Right ventricle myocardium superior (tissue), 1 donor: ENCODE results near the gene S100Z. TPM values are rescaled to one million over a fixed set of nuclear protein-coding genes. Genes with fewer than 3 reads are reported as not detected.
"Not testable (repeated sequence)": the region's sequence is repeated elsewhere in the genome, so short reads cannot be mapped to it uniquely, and the experiment has no call there.

ENCODE experiments used
- ATAC-seq: fragments of 200-7000 bp; cut with Tn5 transposase; one replicate; pipeline ENCODE4 v1.9.1; 2020; ENCODE audit warnings: mild to moderate bottlenecking; ENCODE audit not compliant: poor library complexity
- DNase-seq: peaks from one replicate; pipeline ENCODE4 v3.0.0-alpha.2; 2020
- intact Hi-C: fragments of 100-400 bp; cut with DNase I; formaldehyde crosslinking; loops from one replicate; pipeline ENCODE4 v1.11.2; 2022
- long read RNA-seq: library from polyadenylated mRNA; unstranded; transcript quantifications from one replicate; pipeline ENCODE4 v2.0.0, GENCODE V29; 2021
- total RNA-seq: library from RNA; stranded (reverse); fragmentation: NEBNext Ultra II Directional; extraction: Animal tissue kit (Norgen Biotek cat#: 25700); gene quantifications from one replicate; pipeline ENCODE4 v1.2.1, GENCODE V29; 2021
- donor health status: DM: no; HTN: yes; CAD: no; lungs with severe emphysema.

S100Z gene
- not detected for total RNA-seq
- long read RNA-seq = 0 reads

DNA sequence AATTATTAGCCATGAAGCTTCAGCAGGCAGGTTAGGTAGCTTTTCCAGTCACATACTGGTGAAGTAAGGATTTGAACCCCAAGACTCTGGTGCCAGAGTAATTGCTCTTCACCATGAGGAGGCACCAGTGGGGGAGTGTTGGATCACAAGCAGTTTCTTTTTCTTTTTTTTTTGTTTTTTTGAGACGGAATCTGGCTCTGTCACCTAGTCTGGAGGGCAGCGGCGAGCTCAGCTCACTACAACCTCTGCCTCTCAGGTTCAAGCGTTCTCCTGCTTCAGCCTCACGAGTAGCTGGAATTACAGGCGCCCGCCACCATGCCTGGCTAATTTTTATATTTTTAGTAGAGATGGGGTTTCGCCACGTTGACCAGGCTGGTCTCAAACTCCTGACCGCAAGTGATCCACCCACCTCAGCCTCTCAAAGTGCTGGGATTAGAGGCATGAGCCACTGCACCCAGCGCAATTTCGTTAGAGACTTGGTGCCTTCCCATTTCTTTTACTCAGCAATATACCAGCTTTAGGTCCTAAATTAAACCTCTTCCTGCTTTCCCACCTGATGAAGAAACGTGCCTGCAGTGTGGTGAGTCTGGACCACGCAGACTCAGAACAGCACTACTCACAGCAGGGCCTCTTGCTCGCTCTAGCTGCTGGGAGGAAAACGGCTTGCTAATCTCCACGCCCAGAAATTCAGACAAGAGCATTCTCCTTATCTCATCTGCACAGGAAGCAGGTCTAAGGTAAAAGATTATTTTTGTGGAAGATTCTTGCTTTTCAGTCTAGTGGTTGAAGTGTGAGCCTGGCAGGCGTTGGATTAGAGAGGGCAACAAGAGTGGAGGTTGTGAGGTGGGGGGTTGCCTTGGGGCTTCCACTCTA lies at the start of gene S100Z:
TSS of gene S100Z (plus strand) at position 596 of the 873 bp plus-strand sequence. CDS start 25,346 bp downstream, outside the sequence.
- no peak for DNase-seq
- intact Hi-C loops = no loop called here
- no peak for ATAC-seq

- DNase-seq = no peak
- intact Hi-C loops = no loop called here
- ATAC-seq = no peak
These were observed 49.2 kb upstream of the S100Z start for GRCh38 chr5:76800579-76800978.

DNA sequence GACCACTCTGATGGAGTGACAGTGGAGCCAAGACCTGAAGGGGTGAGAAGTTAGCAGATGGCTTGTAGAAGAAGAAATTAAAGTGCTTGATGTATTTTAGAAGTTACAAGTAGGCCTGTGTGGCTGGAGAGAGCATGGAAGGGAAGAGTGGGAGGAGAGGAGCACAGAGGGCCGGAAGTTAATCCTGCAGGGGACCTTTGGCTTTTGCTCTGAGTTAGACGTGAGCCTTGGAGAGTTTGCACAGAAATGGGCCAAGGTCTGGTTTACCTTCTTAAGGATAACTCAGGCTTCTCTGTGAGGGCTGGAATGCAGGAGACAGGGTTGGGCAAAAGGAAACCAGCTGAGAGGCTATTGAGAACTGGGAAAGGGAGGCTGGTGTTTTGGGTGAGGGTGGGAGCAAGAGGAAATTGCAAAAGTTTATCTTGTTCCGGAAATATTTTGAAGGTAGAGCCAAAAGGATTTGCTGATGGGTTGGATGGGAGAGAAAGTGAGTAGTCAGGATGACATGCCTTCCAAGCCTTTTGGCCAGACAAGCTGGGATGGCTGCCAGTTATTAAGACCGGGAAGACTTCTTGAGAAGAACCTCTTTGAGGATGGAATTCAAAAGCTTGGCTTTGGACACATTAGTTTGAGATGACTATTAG lies 48.5 kb upstream of the S100Z start:
- ATAC-seq (peak; percentile 72), DNase-seq (peak; percentile 45)
- intact Hi-C loops = no loop called here

- ATAC-seq (no peak), DNase-seq (no peak)
- intact Hi-C loops = no loop called here
These were observed 48.0 kb upstream of the S100Z start for GRCh38 chr5:76801803-76802195.

- DNase-seq (no peak), ATAC-seq (no peak)
- intact Hi-C loops = no loop called here
These were observed 45.5 kb upstream of the S100Z start for GRCh38 chr5:76804266-76804665.

DNA sequence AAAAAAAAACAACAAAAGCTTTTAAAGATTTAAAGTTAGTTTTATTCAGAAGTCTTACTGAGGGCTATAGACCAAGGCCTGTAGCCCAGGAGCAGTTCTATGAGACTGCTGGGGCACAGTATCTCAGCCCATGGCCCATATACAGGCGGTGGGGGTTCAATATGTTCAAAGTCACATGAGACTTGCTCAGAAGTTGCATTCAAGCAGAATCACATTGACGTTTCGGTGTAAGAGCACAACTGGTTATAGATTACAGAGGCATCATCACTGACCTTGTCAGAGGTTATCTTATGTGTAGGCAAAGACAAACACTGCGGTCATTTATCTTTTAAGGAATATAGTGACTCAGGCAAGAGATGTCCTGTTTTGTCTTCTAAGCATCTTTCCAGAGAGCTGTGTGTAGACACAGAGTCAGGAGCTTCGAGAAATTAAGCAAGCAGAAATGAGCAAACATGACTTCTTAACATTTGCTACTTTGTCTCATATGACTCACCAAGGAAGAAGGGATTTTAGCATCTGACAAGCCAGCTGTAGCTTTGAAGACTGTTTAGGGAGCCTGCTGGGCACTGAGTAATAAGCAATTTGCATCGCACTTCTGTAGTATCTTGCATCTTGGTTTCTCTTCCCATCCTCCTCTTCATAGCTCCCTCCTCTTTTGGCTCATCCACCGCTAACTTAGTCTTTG lies 43.9 kb upstream of the S100Z start:
- no peak for DNase-seq
- intact Hi-C loops = no loop called here
- no peak for ATAC-seq

- intact Hi-C loops = no loop called here
- DNase-seq (no peak), ATAC-seq (no peak)
These were observed 42.5 kb upstream of the S100Z start for GRCh38 chr5:76807296-76807695.

DNA sequence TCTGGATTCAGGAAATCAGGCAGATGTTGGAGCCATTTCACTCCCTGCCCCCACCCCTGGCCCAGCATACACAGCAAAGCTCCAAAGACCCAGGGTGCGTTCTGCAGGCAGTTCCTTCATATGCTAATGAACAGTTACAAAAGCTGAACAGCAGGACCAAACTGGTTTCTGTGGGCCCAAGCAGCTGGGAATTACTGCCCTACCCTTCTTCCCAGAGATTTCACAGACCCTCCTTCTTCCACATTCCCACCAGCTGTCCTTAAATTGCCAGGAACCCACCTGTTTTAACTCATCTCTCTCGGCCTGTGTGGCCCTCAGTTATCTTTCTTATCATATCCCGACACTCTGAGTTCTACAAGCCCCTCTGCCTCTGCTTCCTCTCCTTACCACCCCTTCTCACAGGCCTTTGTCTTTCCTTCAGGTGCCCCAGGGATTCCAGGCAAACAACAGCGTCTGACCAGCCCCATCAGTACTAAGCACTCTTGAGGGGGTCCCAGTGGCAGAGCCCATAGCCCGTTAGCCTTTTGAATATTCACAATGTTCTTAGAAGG lies 41.6 kb upstream of the S100Z start:
- no peak for ATAC-seq
- peak; percentile 48 for DNase-seq
- intact Hi-C loops = no loop called here

DNA sequence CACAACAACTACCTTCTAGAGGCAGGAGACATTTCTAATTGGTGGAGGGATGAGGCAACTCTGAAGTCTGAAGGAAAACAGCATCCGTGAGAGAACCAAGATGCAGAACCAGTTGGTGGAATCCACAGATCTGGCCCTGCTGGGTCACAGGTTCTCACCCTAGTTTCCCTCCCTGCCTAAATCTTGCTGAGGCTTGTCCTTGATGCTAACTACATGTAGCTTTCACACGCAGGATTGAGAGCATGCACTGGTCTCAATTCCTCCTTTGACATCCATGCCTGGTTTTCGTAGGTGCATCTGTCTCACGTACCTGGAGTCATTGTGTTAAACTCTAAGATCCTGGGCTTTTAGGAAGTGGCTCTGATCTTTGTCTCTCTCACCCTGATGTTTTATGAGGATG lies 40.7 kb upstream of the S100Z start:
- intact Hi-C loops = no loop called here
- DNase-seq (no peak), ATAC-seq (no peak)

DNA sequence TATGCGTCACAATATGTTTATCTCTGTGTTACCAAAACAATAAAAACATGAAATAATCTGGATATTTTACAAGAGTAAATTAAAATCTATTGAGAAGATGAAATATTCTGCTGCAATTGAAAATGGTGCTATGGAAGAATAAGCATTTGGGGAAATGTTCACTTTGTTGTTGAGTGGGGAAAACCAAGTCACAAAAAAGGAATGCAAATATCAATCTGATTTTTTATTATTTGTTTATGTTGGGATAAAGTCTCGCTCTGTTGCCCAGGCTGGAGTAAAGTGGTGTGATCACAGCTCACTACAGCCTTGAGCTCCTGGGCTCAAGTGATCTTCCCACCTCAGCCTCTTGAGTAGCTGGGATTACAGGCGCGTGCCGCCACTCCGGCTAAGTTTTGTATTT lies 39.6 kb upstream of the S100Z start:
- no peak for ATAC-seq
- no peak for DNase-seq
- intact Hi-C loops = no loop called here

DNA sequence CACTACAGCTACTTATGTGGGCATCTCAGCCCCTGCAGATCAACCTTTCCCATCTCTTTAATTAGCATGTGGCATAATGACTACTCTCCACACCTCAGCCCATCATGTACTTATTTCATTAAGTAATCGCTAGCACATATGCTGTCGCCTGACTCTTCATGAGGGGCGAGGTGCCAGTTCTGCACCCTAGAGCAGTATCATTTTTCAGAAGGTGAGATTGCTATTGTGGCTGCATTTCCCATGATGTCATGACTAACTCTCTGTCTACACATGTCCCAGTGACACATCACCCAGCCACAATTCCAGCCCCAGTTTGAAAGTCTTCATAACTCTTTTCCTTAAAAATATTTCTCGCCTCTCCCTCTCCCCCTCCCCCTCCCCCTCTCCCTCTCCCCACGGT lies 38.6 kb upstream of the S100Z start:
- intact Hi-C loops = no loop called here
- no peak for DNase-seq
- ATAC-seq = no peak

DNA sequence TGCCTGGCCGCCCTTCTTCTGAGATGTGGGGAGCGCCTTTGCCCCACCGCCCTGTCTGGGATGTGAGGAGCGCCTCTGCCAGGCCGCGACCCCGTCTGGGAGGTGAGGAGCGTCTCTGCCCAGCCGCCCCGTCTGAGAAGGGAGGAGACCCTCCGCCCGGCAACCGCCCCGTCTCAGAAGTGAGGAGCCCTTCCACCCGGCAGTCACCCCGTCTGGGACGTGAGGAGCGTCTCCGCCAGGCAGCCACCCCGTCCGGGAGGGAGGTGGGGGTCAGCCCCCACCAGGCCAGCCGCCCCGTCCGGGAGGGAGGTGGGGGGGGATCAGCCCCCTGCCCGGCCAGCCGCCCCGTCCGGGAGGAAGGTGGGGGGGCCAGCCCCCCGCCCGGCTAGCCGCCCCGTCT lies 37.6 kb upstream of the S100Z start:
- intact Hi-C loops, DNase-seq, ATAC-seq: not testable (repeated sequence)

- ATAC-seq (no peak), DNase-seq (no peak)
- intact Hi-C loops = no loop called here
These were observed 35.7 kb upstream of the S100Z start for GRCh38 chr5:76813982-76814562.

DNA sequence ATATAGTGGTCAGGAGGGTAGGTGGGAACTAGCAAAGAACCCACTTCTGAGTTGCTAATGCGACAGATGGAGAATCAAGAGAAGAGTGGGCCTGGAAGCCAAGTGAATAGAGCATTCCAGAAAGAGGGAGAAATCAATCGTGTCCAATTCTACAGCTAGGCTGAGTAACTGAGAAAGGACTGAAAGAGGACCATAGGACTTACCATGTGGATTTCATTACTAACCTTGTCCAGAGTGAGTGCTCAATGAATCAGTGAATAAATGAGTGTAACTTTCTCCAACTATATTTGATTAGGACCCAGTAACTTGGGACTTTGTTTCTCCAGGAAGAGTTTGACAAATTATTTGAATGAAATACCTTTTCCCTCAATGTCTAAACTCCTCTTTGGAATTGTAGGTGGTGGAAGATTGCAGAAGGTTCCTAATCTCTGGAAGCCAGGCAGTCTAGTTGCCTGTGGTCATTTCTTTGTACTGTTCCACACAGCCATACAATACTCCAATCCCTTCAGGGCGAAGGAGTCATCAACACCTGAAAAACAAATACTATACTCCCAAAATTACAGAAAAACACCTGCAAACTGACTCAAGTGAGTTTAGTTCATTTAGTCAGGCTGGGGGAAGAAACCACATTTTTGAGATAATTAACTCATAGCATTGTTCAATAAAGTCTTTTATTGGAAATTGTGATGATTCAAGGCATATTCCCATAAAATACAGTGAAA lies 33.5 kb upstream of the S100Z start:
- intact Hi-C loops = no loop called here
- ATAC-seq (no peak), DNase-seq (no peak)

DNA sequence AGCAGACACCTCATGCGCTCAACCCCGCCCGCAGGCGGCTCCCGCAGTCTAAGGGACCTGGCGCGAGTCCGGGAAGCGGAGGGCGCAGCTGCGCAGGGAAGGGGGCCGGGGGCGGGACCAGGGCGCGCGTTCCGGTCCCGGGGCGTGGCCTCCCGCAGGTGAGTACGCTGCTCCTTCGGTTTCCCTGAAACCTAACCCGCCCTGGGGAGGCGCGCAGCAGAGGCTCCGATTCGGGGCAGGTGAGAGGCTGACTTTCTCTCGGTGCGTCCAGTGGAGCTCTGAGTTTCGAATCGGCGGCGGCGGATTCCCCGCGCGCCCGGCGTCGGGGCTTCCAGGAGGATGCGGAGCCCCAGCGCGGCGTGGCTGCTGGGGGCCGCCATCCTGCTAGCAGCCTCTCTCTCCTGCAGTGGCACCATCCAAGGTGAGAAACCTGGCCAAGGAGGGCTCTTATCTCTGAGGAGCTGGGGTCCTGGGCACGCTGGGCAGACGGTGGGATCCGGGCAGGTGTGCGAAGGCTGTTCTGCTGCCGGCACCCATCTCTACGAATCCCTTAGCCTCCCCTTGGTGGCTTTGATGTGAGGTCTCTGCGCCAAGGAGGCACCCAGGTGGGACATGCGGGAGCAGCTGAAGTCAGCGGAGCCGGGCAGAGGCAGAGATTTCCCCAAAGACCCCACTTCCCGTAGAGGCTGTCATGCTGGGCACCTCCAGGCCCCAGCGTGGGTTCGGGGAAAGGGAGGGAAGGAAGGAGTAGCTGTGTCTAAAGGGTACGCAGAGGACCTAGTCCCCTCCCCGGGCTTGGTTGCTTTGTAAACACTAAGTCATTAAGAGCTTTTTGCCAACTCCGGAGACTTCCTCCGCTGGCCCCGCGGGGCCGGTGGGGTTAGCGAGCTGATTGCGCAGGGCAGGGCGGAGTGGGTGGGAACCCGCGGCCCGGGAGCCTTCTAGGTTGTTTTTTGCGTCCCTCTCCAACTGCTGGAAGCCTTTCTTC lies 30.7 kb upstream of the S100Z start, which contains the start of gene F2RL1:
TSS of gene F2RL1 (plus strand) at position 187 of the 988 bp plus-strand sequence. CDS start at position 340, 153 bp downstream.
- ATAC-seq (peak; percentile 86), DNase-seq (peak; percentile 76)
- intact Hi-C loops = no loop called here

- DNase-seq (peak; percentile 51), ATAC-seq (peak; percentile 38)
- intact Hi-C loops = no loop called here
These were observed 29.8 kb upstream of the S100Z start for GRCh38 chr5:76819851-76820525.

DNA sequence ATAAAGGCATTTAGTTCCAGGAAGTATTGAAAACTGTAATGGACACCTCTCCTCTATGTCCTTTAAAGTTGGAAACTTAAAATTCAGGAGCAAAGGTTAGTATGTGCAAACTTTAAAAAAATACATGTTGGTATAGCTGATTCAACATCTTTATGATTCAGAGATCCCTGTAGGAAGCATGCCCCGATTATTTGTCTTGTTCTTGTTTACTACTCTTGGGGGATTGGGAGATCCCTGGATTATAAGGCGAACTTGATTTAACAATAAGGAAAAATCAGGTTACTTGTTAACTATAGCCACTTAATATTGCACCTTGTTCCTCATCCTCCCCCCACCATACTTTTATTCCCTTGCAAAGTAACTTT lies 29.3 kb upstream of the S100Z start:
- ATAC-seq (no peak), DNase-seq (no peak)
- intact Hi-C loops = no loop called here
